GM21515 (cell line): ENCODE measurements around the gene CASP3.
A peak's percentile ranks its signal among the peaks of the same experiment; 100 is the strongest.
"Not testable (repeated sequence)": the region's sequence is repeated elsewhere in the genome, so short reads cannot be mapped to it uniquely, and the experiment has no call there.

Experiments
- ATAC-seq: cut with Tn5 transposase; IDR thresholded peaks from one replicate; pipeline ENCODE4 v1.9.1; 2021; ENCODE audit not compliant: unreplicated experiment

The CASP3 gene

DNA sequence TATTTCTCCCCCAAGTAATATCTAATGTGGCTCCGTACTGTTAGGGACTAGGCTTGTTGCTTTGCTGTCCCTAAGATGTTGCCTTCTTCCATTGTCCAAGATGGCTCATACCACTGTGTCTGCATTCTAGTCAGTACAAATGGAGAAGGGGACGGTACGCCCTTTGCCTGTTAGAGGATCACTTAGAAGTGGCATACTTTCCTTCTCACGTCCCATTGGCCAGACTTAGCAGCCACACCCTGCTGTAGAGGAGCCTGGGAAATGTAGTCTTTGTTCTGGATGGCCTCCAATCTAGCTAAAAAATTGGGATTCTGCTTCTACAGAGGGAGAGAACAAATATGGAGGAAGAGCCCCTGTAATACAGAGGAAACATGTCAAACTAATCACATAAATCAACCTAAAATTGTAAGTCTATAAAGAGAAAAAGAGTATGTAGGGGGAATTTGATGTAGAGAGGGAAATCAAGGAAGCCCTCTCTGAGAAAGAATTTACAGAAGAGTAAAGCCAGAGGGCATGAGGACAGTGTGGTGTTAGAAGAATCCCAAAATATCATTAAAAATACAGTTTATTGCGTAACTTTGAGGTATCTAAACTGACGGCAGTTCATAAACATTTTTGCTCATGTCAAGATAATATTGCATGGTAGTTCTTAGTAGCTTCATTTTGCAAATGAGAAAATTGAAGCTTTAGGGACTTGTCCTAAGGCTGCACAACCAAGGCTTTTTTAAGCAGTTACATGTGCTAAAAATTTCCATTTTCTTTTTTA lies 15.4 kb upstream of the CASP3 start:
- no peak for ATAC-seq

DNA sequence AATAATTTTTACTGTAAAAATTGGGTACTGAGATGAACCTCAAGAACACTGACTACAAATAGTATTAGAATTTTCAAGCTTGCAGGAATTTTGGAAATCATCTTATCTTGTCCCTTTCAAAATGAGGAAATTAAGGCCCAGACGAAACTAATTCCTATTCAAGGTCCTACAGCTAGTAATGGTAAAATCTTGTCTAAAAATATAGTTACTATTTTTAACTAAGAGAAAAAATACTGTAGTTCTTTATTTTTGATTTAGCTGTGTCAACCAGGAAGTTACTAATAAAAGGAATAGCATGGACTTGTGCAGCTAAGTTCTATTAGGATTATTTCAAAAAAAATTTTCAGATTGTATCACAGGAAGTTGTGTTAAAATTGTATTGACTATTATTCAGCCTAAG lies 13.0 kb upstream of the CASP3 start:
- ATAC-seq = no peak

DNA sequence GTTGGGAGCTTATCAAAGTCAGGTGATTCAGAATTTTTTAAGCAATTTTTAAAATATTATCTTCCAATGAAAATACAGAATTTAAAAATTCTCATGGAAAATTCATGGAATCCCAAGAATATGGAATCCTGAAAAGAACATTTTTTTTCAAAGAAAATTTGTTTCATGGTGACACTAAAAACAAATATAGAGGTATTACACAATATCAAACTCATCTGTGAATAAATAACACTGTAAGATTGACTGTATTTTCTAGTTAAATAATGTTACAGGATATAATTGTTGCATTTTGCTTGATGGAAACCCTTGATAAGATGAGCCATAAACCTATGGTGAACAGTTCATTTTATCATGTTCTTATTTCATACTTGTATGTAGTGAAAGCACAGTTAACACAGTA lies 11.7 kb upstream of the CASP3 start:
- ATAC-seq = no peak

DNA sequence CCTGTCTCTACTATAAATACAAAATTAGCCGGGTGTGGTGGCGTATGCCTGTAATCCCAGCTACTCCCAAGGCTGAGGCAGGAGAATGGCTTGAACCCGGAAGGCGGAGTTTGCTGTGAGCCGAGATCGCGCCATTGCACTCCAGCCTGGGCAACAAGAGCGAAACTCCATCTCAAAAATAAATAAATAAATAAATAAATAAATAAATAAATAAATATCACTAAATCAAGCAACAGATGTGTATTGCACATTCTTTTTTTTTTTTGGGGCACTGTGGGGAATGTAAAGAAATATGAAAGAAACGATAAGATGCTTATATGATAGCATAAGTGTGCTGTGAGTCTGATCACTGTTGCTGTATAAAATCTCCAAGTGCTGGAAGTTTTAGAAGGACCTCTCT lies 8.6 kb upstream of the CASP3 start:
- not testable (repeated sequence) for ATAC-seq

DNA sequence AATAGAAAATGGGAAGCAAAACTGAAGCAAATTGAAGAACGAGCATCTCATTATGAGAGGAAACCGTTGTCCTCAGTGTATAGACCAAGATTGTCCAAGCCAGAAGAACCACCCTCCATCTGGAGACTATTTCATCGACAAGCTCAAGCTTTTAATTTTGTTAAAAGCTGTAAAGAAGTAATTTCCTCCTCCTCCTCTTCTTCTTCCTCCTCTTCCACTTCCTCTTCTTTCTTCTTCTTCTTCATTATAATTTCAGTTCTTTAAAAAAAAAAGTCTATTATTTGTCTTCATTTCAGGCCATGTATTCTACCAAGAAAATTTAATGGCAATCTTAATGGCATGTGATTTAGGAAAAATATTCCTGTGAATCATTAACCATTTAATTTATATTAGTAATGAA lies 7.9 kb upstream of the CASP3 start:
- ATAC-seq = no peak

DNA sequence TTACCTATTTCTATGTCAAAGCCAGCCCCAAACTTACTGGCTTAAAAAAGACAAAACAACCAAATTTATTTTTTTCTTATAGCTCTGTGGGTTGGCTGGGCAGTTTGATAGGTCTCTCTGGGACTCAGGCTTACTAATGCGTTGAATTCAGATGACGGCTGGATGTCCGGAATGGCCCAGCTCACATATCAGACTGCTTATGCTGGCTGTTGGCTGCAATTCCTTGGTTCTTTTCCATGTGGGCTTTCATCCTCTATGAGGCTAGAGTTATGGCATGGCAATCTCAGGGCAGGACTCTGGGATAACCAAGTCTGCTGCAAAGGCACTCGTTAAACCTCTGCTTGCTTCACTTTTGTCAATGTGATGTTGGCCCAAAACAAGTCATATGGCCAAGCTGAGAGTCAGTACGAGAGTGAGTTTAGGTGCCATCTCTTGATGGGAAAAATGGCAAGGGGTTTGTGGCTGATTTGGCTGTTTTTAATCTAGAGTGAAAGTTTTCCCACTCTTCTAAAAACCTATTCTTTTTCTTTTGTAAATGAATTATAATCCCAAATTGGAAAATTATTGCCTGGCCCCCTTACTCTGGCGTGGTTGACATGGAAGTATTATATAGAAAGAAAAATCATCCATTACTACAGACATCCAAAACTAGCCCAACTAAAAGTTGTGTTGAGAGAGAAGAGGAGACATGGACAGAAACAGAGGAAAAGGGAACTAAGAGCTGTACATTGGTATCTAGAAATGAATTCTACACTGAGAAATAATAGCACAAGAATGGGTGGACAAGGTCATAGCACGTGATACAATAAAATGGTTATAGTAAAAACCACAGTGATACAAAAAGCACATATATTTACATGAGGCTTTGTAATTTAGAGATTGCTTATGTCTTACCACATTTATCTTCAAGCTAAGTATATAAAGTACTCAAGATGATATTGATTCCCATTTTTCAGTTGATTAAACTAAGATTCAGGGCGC lies 6.9 kb upstream of the CASP3 start:
- ATAC-seq = no peak

DNA sequence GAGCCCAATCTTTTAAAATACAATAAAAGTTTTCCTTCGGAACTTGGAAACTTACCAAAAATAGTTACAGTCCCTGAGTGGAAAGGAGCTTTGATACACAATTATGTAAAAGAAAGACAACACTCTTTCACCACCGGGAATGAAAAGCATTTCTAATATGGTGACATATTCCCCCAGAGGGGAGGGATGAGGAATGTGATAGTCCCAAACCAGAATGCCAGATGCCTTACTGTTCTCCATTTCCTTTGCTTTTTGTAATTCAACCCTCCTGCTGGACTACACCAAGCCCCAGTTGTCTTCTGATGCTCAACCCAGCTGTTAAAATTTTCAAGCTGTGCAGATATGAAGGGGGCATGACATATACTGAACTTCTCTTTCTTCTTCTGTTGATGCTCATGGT lies 4.4 kb upstream of the CASP3 start:
- no peak for ATAC-seq

DNA sequence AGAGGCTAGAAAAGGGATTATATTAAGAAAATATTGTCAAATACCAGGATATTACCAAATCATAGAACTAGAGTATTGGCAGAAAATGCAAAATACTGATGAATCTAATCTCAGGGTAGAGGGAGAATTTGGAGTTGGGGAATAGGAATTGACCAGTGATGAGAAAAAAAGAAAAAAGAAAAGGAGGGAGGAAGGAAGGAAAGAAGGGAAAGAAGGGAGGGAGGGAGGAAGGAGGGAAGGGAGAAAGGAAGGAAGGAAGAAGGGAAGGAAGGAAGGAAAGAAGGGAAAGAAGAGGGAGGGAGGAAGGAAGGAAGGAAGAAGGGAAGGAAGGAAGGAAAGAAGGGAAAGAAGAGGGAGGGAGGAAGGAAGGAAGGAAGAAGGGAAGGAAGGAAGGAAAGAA lies 3.4 kb upstream of the CASP3 start:
- ATAC-seq = not testable (repeated sequence)

DNA sequence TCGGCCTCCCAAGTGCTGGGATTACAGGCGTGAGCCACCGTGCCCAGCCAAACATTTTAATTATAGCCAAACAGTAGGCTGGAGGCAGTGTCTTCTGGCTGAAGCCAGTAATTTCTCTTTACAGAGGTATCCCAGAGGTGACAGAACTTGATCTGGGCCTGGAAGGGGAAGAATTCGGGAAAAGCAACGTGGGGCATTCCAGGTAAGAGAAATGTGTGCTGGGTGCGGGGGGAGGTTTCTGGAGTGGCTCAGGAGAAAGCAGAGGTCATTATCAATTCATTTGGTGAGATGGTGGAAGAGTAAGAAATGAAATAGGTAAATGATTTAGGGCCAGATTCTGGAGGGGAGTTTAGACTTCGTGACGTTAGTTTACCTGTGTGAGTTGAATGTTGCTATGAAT lies 2.7 kb upstream of the CASP3 start:
- ATAC-seq = no peak

DNA sequence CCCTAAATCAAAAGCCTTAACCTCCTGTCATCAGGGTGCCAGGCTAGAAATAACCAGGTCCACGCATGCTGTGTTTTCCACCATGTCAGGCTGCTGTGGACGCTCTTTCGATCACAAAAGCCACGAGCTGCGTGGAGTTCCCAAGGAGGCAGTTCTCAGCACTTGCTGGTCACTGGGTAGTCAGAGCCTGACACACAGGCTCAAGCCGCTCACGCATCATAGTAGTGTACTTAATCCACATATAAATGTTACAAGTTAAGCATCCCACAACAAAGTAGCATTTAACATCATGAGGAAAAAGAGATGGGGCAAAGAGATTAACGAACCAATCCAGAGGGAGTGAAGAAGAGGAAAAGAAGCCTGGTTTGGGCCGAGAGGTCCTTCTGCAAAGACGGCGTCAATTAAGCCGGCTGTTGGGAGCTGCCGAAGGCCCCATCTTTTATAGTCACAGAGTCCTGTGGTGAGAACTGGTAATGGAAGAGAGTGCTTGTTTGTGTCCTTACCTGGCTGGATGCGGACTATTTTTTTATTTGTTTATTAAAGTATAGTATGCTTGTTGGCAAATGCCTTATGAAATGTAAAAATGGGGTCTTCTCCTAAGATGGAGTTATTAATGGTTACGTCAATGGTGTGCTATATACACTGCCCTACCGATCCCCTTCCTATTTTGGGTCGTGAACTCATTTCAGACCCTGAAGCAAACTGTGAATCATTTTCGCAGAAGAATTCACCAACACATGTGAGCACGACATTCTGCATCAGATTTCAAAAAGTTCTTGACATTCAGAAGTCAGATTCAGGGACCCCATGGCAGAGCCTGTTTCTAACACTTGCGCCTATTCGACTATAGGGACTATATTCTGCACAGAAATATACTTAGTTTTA lies 966 bp upstream of the CASP3 start:
- peak; percentile 10 for ATAC-seq

DNA sequence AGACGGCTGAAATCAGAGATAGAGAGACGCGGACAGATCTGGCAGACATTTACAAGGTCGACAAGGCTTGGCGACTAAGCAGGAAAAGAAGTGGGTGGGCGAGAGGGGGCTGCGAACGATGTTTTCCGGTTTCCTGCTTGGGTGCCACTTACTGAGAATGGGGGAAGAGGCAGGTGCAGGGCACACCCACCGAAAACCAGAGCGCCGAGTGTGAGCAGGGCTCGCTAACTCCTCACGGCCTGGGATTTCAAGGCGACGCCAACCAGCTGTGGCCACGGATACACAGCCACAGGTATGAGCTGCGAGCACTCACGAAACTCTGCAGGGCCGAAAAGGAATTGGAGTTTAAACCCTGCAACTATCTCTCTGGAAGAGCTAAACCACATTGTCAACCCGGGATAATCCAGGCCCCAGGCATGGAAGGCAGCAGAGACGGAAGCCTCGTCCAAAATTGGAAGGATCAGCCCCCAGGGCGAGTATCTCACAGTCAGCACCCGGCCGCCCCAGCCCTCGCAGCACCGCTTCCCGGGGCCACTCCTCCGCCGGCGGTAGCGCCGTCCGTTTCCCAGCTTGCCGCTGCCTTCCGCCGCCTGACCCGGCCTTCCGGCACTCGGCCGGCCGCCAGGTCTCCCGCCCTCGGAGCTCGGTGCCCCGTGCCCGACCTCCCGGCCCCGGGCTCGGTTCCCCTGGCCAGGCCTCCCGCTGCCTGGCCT lies 778 bp downstream of the CASP3 start:
- ATAC-seq = peak; percentile 28

DNA sequence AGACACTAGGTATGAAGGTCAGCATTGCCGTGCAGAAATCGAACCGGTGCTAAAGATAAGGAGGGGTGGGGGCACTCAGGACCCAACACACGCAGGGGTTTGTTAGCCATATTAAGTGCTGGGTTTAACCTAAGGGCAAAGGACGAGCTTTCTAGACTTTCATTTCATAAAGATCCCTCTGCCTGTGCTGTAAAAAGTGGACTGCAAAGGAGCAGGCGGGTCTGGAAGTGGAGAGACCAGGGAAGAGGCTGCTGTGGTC lies 1.3 kb downstream of the CASP3 start:
- no peak for ATAC-seq

DNA sequence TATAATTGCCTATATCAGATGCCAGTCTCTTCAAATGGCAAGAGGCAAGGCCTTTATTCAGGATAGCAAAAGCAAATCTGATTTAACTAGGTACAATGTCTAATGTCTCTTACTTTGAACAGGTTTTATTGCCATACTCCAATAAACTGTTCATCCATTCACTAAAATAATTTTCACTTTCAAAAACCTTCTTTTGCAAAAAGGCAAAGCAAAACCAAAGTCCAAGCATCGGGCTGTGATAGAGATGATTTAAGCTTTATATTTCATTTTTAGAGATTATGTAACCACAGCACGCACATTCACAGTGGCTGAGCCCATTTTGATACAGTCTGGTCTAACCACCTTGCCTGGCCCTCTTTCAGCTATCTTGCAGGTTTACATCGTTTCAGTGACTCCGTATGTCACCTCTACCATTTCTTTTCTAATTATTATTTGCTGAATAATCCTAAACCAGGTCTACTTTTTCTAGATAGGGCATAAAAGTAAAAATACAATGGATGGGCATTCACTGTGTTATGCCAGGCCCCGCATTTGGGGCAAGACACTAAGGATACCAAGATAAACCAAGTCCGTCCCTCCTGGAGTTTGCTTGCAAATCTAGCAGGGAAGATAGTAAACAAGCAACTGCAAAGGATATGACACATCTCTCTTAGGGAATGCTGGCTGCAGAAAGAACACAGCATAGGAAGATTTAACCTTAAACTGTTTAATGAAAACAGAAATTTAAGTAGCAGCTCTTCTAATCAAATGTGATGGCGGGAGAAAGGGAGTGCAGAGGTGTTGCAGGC lies 1.8 kb downstream of the CASP3 start:
- ATAC-seq = no peak

DNA sequence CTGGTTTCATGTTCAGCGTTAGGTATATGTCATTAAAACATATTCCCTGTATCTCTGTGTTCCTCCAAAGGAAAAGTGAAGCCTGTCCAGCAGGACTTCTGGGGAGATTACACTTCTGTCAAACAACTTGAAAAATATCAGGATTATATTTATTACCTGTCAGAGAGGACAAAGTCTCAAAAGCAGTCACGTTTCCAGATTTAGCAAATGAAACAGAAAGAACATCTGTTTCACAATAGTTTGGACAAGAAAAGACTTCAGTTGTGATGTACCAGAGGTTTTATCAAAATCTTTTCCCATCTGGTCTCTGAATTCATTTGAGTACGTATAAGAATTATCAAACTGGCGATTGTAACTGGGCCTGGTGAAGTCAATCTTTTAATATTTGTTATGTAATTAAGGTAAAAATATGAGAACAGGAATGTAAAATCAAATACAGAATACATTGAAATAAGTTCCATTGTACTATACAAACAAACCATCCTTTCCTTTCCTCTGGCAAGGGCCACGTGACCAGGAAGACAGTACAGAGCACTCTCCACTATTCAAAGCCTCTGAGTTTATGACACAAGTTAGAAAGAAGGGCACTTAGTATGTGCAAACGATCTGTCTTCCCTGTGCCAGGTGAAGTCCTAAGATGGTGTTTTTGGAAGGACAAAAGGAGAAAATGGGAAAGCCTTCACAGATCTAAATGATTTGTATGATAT lies 3.2 kb downstream of the CASP3 start:
- ATAC-seq = no peak

DNA sequence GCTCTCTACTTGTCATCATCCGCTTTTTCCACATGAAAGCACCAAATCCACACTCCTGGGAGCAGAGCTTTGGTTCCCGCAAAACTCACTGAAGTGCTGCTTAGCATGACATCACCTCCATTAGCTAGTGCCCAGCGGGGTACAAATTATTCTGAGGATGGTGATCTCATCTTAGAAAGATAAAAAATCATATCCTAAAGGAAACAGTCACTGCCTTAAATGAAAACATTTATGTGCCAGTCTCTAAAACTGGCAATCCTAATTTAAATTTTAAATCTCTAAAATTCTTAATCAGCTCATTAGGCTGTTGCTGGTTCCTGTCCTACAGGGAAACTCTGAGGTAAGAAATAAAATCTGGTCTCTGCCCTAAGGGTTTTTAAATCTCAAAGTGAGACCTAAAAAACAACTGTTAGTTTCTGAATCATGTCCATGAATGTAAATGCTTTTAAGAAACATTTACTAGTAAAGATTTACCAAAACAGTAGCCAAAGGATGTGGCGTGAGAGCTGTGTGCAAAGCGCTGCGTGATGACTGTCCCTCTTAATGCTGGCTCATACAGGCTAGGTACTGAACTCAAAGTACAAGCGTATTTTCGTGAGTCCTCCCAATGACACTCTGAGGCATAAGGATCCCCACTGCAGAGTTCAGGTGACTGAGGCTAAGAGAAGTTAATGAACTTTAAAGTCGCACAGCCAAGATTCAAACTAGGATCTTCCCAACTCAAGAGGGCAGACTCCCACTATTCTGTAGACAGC lies 4.5 kb downstream of the CASP3 start:
- ATAC-seq = no peak

DNA sequence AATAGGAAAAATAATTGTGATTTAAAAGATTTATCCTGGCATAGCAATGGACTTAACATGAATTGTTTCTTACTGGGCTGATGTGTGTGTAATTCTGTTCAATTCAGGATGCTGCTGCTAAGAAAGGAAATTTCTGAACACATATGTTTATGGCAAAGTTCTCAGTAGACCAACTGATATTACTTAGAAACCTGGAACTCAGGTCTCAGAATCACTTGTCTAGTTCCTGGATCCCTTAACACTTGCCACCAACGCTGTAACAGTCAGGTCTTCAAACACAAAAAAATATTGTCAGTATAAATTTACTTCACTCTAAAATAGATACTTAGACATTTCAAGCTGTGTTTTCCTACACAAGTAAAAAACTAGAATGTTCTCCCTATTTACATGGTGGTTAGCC lies 5.5 kb downstream of the CASP3 start:
- no peak for ATAC-seq

DNA sequence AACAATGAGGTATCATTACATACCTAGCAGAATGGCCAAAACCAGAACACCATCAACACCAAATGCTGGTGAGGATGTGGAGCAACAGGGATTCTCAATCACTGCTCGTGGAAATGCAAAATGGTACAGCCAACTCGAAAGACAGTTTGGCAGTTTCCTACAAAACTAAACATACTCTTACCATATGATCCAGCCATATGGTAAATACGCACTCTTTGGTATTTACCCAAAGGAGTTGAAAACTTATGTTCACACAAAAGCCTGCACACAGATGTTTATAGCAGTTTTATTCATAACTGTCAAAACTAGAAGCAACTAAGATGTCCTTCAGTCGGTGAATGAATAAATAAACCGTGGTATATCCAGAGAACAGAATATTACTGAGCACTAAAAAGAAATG lies 7.8 kb downstream of the CASP3 start:
- no peak for ATAC-seq

DNA sequence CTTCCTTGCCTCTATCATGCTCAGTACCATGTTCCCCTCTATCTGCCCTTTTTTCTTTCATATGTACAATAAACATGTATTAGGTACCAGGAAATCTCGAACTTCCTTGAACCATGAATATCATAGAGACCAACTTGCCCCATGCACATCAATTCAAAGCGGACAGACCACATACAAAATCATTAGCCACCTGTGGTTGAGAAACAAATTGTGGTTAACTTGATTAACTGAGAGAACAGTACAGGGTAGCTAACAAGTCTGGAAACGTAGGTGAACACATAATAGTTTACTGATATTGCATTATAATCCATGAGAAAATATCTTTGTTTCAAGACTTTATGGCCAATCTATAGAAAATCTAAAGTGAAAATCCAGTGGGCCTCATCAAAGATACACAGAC lies 8.2 kb downstream of the CASP3 start:
- ATAC-seq = no peak

DNA sequence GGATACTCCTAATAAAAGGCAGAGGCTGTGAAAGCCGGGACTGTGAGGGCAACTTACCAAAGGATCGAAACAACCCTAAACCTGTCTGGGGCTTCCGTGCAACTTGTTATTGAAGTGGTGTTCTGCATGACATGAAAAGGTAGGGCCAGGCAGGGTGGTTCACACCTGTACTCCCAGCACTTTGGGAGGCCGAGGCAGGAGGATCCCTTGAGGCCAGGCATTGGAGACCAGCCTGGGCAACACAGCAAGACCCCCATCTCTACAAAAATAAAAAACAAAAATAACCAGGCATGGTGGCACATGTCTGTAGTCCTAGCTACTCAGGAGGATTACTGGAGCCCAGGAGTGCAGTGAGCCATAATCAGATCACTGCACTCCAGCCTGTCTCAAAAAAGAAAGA lies 12.3 kb downstream of the CASP3 start:
- no peak for ATAC-seq
